GM20000 (cell line): ENCODE results near the gene AMIGO3.
"Not testable (repeated sequence)": the region's sequence is repeated elsewhere in the genome, so short reads cannot be mapped to it uniquely, and the experiment has no call there.

Experiments
- DNase-seq: peaks from one replicate; pipeline ENCODE4 v3.0.0; 2012; ENCODE audit warnings: low spot score
- TF ChIP-seq, protein P1 (sequence below): IDR thresholded peaks from 2 replicates; pipeline ENCODE4 v1.5.1; 2012; ENCODE audit warnings: mild to moderate bottlenecking, control low read depth; ENCODE audit errors: extremely low read depth, missing control alignments

The AMIGO3 gene

DNA sequence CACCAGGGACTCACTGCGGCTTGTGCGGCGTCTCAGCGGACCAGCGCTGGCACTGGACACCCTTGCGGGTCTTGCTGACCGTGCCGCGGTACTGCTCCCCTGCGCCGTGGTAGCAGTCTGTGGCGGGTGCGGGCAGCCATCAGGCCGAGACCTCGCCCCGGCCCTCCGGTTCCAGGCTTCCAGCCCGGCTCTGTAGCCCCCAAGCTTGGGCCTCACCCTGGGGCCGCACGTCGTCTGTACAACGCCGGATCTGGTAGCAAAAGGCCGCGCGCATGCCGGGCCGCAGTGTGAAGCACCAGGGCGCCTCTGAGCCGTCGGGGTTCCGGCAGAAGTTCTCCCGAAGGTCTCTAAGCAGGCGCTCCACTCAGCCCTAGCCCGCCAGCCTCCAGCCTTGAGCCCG lies 33.6 kb downstream of the AMIGO3 start:
- DNase-seq: not testable (repeated sequence)

- DNase-seq: not testable (repeated sequence)
Measured at GRCh38 chr3:49685103-49685502, 34.4 kb downstream of the AMIGO3 start.

DNA sequence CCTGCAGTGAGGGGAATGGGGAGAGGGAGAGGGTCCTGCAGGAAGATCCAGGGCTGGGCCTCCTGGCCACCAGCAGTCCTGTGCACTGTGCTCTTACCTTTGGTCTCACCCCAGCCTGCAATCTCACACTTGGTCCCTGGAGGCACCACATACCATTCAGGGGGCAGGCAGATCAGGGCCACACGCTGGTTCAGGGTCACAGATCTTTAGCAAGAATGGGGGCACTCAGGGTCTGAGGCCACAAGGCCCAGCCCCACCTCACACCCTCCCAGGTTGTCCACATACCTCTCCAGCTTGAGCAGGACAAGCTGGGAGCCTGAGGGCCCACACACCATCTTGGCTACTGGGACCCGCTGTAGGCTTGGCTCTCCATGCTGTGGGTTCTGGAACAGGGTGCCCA lies 35.0 kb downstream of the AMIGO3 start:
- not testable (repeated sequence) for DNase-seq

- TF ChIP-seq, protein P1, sequence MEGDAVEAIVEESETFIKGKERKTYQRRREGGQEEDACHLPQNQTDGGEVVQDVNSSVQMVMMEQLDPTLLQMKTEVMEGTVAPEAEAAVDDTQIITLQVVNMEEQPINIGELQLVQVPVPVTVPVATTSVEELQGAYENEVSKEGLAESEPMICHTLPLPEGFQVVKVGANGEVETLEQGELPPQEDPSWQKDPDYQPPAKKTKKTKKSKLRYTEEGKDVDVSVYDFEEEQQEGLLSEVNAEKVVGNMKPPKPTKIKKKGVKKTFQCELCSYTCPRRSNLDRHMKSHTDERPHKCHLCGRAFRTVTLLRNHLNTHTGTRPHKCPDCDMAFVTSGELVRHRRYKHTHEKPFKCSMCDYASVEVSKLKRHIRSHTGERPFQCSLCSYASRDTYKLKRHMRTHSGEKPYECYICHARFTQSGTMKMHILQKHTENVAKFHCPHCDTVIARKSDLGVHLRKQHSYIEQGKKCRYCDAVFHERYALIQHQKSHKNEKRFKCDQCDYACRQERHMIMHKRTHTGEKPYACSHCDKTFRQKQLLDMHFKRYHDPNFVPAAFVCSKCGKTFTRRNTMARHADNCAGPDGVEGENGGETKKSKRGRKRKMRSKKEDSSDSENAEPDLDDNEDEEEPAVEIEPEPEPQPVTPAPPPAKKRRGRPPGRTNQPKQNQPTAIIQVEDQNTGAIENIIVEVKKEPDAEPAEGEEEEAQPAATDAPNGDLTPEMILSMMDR: no peak
- DNase-seq: no peak
Measured at GRCh38 chr3:49683162-49683561, 36.3 kb downstream of the AMIGO3 start.

GRCh38 chr3:49681543-49681942 lies 37.9 kb downstream of the AMIGO3 start:
- no peak for DNase-seq
- TF ChIP-seq, protein P1: no peak

GRCh38 chr3:49681232-49681522 lies 38.3 kb downstream of the AMIGO3 start:
- TF ChIP-seq, protein P1: no peak
- DNase-seq: no peak

DNA sequence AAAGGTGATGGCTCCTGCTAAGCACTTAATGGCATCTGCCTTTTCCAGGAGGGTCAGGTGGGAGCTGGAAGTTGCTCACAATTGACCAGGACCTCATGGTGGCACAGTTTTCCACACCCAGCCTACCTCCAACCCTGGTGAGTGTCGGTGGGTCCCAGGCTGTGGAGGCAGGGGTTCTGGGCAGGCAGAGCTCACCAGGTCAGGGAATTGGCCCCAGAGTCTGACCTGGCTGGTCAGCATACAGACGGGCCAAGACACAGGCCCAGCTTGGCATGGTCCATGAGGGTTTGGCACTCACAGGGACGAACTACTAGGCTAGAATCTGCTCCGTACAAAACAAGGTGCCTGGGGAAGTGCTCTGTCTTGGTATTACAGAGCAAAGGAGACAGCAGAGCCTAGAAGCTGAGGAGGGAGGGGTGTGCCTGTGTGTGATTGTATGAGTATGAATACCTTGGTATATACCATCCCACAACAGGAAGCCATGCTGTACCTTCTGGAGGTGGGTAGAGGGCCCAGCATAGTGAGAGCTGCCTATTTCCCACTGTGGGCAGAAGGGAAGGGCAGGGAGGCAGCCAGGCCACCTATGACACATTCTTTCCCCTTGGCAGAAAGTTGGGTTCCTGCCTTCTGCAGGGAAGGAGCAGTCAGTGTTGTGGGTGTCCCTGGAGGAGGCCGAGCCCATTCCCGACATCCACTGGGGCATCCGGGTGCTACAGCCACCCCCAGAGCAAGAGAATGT lies 38.8 kb downstream of the AMIGO3 start:
- TF ChIP-seq, protein P1: no peak
- DNase-seq: no peak

DNA sequence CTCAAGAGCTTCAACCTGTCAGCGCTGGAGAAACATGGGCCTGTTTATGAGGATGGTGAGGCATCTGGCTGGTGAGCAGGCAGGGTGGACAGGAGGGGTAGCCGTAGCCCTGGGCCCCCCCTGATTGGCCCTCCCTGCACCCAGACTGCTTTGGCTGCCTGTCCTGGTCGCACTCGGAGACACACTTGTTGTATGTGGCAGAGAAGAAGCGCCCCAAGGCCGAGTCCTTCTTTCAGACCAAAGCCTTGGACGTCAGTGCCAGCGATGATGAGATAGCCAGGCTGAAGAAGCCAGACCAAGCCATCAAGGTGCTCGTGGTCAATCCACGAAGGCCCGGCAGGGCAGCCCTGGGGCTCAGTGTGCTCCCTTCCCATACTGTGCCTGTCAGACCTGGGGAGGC lies 43.6 kb downstream of the AMIGO3 start:
- DNase-seq: no peak
- TF ChIP-seq, protein P1: no peak

- no peak for DNase-seq
- TF ChIP-seq, protein P1: no peak
Measured at GRCh38 chr3:49674497-49674983, 44.9 kb downstream of the AMIGO3 start.
